Tibial nerve (tissue), 4 donors: ENCODE measurements around the gene MTMR8.

ENCODE experiments used
- EP300 ChIP-seq, 2 donors: sonication (generic); formaldehyde crosslinking; IDR thresholded peaks; one replicate each; pipeline ENCODE4 v1.6.1; 2017; ENCODE audit warnings: antibody characterized with exemption in 2 of 2, mild to moderate bottlenecking in 1 of 2
- POLR2A ChIP-seq, 2 donors: fragments of 450-650 bp; IDR thresholded peaks; one replicate each; pipeline ENCODE4 v1.6.1; 2017; ENCODE audit warnings: antibody characterized with exemption in 2 of 2, mild to moderate bottlenecking in 2 of 2, moderate library complexity in 2 of 2
- TF ChIP-seq, protein P1 (sequence below), 5 experiments: fragments of 200-600 bp in 3 of 5; fragments of 450-650 bp in 2 of 5; sonication (generic) in 3 of 5; IDR thresholded peaks; one replicate each; pipeline ENCODE4 v1.5.1; 2016 to 2019; ENCODE audit warnings: antibody characterized with exemption in 5 of 5, mild to moderate bottlenecking in 3 of 5, moderate library complexity in 2 of 5

DNA sequence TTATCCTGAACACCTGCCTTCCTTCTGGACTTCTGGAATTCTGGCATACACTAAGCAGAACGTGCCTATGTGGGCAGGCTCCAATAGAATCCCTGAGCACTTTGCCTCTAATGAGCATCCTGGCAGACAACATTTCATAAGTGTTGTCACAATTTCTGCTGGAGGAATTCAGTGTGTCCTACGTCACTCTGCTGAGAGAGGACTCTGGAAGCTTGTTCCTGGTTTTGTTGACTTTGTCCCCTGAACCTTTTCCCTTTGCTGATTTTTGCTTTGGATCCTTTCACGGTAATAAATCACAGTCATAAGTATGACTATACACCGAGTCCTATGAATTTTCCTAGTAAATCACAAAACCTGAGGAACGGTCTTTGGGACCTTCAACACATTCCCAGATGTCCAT lies 43.2 kb downstream of the MTMR8 start:
- TF ChIP-seq, protein P1, sequence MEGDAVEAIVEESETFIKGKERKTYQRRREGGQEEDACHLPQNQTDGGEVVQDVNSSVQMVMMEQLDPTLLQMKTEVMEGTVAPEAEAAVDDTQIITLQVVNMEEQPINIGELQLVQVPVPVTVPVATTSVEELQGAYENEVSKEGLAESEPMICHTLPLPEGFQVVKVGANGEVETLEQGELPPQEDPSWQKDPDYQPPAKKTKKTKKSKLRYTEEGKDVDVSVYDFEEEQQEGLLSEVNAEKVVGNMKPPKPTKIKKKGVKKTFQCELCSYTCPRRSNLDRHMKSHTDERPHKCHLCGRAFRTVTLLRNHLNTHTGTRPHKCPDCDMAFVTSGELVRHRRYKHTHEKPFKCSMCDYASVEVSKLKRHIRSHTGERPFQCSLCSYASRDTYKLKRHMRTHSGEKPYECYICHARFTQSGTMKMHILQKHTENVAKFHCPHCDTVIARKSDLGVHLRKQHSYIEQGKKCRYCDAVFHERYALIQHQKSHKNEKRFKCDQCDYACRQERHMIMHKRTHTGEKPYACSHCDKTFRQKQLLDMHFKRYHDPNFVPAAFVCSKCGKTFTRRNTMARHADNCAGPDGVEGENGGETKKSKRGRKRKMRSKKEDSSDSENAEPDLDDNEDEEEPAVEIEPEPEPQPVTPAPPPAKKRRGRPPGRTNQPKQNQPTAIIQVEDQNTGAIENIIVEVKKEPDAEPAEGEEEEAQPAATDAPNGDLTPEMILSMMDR (IDR thresholded peaks at IDR 0.05): no peak
- no peak for TF ChIP-seq POLR2A (IDR thresholded peaks at IDR 0.05)
- no peak for TF ChIP-seq EP300 (IDR thresholded peaks at IDR 0.05)
